Spinal cord (tissue), 10 donors: ENCODE data around the gene EIF4G3. TPM values are rescaled to one million over a fixed set of nuclear protein-coding genes. Genes with fewer than 3 reads are reported as not detected.
A peak's percentile ranks its signal among the peaks of the same experiment; 100 is the strongest.

Experiments
- DNase-seq, 6 donors: peaks; one replicate each; pipeline versions ENCODE4 v3.0.0 to v3.0.0-alpha.2; 2013 to 2015; ENCODE audit warnings: low spot score in 6 of 6, low read depth in 4 of 6
- H3K27ac ChIP-seq: one replicate; pipeline ENCODE4 v1.5.1; 2013; ENCODE audit warnings: low read depth, low read length, control low read depth
- H3K27me3 ChIP-seq: one replicate; pipeline ENCODE4 v1.6.1; 2013; ENCODE audit warnings: low read length; ENCODE audit not compliant: control insufficient read depth, insufficient read depth
- H3K36me3 ChIP-seq: one replicate; pipeline ENCODE4 v1.6.1; 2013; ENCODE audit warnings: low read length; ENCODE audit not compliant: control insufficient read depth, insufficient read depth
- H3K4me1 ChIP-seq: one replicate; pipeline ENCODE4 v1.6.1; 2013; ENCODE audit warnings: low read length; ENCODE audit not compliant: control insufficient read depth, insufficient read depth
- H3K4me3 ChIP-seq: one replicate; pipeline ENCODE4 v1.5.1; 2013; ENCODE audit warnings: low read depth, low read length, control low read depth
- H3K9me3 ChIP-seq: one replicate; pipeline ENCODE4 v1.6.1; 2013; ENCODE audit warnings: low read length; ENCODE audit not compliant: control insufficient read depth, insufficient read depth
- WGBS: methylation state at CpG from one replicate; pipeline ENCODE4 v1.1.5; 2013; ENCODE audit warnings: missing lambda C conversion rate; ENCODE audit not compliant: insufficient coverage; 5-methylcytosine and 5-hydroxymethylcytosine counted together
- polyA plus RNA-seq, 2 donors: library from polyadenylated mRNA; unstranded; fragments of 120-200 nt; gene quantifications; one replicate each; pipeline ENCODE4 v1.2.1, GENCODE V29; 2013; ENCODE audit not compliant: insufficient read length in 2 of 2
- total RNA-seq, 2 donors: library from RNA; depleted of rRNA in 1 of 2; stranded (reverse); fragments of 120-200 nt in 1 of 2; fragments of >200 nt in 1 of 2; gene quantifications; one replicate each; pipeline versions ENCODE4 v1.2.3 to v1.2.4, GENCODE V29; 2013 to 2014
- donor health status: healthy.

EIF4G3 gene
- total and polyA plus RNA-seq, 4 donors: 68.7 to 111 (median 91.9) TPM

GRCh38 chr1:20849100-20849499, 327.6 kb downstream of the EIF4G3 start:
- no peak overlapping the region for H3K27ac ChIP-seq
- no peaks in the 10 kb centered on the region for H3K4me1 ChIP-seq
- no peaks in the 10 kb centered on the region for H3K27me3 ChIP-seq
- H3K9me3 ChIP-seq: no peaks in the 10 kb centered on the region
- peaks cover 29% of the 10 kb centered on the region for H3K36me3 ChIP-seq
- no peak for DNase-seq
- WGBS: no CpG with 5 or more reads among the region's 2 CpGs
- H3K4me3 ChIP-seq: no peak overlapping the region

- Histone ChIP-seq H3K36me3 (peaks cover 31% of the 10 kb centered on the region), H3K27ac (no peak overlapping the region), H3K9me3 (no peaks in the 10 kb centered on the region), H3K27me3 (no peaks in the 10 kb centered on the region), H3K4me1 (no peaks in the 10 kb centered on the region), H3K4me3 (no peak overlapping the region)
- no peak for DNase-seq
- WGBS: no CpG with 5 or more reads among the region's 1 CpG
Measured at GRCh38 chr1:20848162-20848561, 328.5 kb downstream of the EIF4G3 start.

DNA sequence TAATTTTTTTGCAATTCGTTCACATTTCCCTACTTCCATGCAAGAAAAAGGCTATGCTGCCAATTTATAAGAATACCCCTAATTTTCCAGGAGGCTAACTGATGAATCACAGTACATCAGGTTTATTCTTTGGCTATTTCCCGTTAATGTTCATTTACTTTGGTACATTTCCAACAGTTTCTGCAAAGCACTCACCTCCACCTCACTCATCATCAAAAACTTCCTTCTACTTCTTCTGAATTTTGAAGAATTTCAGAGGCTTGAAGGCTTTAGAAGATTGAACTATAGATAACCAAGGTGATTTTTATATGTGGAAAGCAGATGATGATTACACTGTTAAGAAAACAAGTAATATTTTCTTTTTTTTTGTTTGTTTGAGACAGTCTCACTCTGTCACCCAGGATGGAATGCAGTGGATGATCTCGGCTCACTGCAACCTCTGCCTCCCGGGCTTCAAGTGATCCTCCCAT, 329.1 kb downstream of the EIF4G3 start:
- H3K36me3 ChIP-seq: peaks cover 36% of the 10 kb centered on the region

DNA sequence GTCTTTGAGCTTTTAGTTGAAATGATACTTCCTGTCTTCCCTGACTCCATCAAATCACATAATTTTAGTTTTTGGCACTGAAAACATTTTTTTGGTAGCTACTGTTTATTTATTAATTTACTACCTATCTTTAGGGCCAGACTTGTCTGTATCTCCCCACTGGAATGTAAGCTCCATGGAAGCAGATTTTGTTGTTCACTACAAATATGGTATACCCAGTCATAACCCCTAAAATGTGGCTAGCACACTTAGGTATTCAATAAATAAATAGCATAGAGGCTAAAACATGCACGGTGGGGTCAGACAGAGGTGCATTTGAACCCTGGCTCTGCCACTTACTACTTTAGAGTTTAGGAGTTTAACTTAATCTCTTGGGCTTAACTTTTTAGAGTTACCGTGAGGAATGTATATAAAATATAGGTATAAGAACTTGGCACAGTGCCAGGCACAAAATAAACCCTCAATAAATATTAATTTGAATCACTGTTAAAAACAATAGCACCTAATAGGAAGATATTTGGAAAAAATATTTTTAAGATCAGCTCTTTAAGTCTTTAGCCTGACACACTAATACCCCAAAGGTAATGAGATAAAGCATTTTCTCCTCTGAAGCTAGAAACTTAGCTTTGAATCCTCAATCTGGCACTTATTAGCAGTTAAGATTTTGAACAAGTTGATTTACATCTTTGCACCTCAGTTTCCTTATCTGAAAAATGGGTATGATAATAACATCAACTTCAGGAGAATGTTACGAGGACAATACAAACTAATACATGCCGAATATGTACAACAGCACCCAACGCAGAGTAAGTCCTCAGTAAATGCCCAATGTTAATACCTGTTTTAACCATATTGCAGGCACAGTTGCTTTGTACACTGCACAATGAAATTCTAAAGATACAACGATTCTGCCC, 330.0 kb downstream of the EIF4G3 start:
- Histone ChIP-seq H3K27me3 (no peaks in the 10 kb centered on the region), H3K4me3 (no peak overlapping the region), H3K36me3 (peaks cover 35% of the 10 kb centered on the region), H3K27ac (no peak overlapping the region), H3K9me3 (no peaks in the 10 kb centered on the region), H3K4me1 (no peaks in the 10 kb centered on the region)
- DNase-seq: no peak
- WGBS: 100% methylated on average over 2 of the region's 6 CpGs

More for the DNA sequence above, 329.1 kb downstream of the EIF4G3 start:
- Histone ChIP-seq H3K9me3 (no peaks in the 10 kb centered on the region), H3K27me3 (no peaks in the 10 kb centered on the region), H3K27ac (no peak overlapping the region), H3K4me3 (no peak overlapping the region), H3K4me1 (no peaks in the 10 kb centered on the region)
- no peak for DNase-seq
- 90% methylated on average over 1 of the region's 4 CpGs for WGBS

GRCh38 chr1:20840731-20841130, 336.0 kb downstream of the EIF4G3 start:
- no peak overlapping the region for H3K27ac ChIP-seq
- H3K4me3 ChIP-seq: no peak overlapping the region
- peaks cover 33% of the 10 kb centered on the region for H3K36me3 ChIP-seq
- no peaks in the 10 kb centered on the region for H3K9me3 ChIP-seq
- H3K4me1 ChIP-seq: no peaks in the 10 kb centered on the region
- no peak for DNase-seq
- H3K27me3 ChIP-seq: no peaks in the 10 kb centered on the region

- H3K36me3 ChIP-seq: peaks cover 23% of the 10 kb centered on the region
- H3K4me3 ChIP-seq: no peak overlapping the region
- no peak overlapping the region for H3K27ac ChIP-seq
- H3K9me3 ChIP-seq: no peaks in the 10 kb centered on the region
- no peak for DNase-seq
- WGBS: no CpG with 5 or more reads among the region's 4 CpGs
- no peaks in the 10 kb centered on the region for H3K4me1 ChIP-seq
- no peaks in the 10 kb centered on the region for H3K27me3 ChIP-seq
Measured at GRCh38 chr1:20837554-20838192, 339.0 kb downstream of the EIF4G3 start.

- Histone ChIP-seq H3K27ac (no peak overlapping the region), H3K9me3 (no peaks in the 10 kb centered on the region), H3K4me1 (no peaks in the 10 kb centered on the region), H3K36me3 (peaks cover 19% of the 10 kb centered on the region), H3K4me3 (no peak overlapping the region), H3K27me3 (no peaks in the 10 kb centered on the region)
- DNase-seq: no peak
- WGBS: 100% methylated on average over 2 of the region's 4 CpGs
Measured at GRCh38 chr1:20836230-20836629, 340.5 kb downstream of the EIF4G3 start.

DNA sequence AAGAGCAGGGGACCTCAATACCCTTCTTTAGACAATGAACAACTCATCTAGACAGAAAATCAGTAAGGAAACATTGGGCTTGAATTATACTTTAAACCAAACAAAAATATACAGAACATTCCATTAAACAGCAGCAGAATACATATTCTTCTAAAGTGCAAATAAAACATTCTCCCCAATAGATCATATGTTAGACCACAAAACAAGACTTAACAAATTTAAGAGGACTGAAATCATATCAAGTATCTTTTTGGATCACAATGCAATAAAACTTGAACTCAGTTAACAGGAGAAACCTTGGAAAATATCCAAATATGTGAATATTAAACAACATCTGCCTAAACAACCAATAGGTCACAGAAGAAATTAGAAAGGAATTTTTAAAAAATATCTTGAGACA, 341.9 kb downstream of the EIF4G3 start:
- Histone ChIP-seq H3K4me1 (no peaks in the 10 kb centered on the region), H3K4me3 (no peak overlapping the region), H3K27me3 (no peaks in the 10 kb centered on the region), H3K9me3 (no peaks in the 10 kb centered on the region), H3K36me3 (peaks cover 16% of the 10 kb centered on the region), H3K27ac (no peak overlapping the region)
- DNase-seq: no peak

- Histone ChIP-seq H3K27ac (no peak overlapping the region), H3K36me3 (peaks cover 10% of the 10 kb centered on the region), H3K4me1 (no peaks in the 10 kb centered on the region), H3K27me3 (no peaks in the 10 kb centered on the region), H3K9me3 (no peaks in the 10 kb centered on the region), H3K4me3 (no peak overlapping the region)
- no peak for DNase-seq
- no CpG with 5 or more reads among the region's 1 CpG for WGBS
Measured at GRCh38 chr1:20834192-20834591, 342.5 kb downstream of the EIF4G3 start.

DNA sequence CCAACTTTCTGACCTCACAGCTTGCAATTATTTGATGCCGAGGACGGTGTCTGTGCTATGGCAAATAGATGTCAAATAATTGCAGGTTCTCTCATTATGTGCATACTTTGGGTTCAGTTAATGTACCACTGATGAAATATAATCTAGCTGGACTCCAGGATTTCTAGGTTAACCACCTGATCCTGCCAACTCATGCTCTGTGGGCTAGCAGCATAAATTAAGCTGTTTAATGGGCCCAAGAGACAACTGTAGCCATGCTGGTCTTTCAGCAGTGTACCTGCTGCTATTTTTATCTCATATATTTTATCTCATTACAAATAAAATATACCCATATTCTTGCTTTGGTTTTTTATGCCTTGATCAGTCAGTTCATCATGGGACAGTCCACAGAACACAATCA, 346.3 kb downstream of the EIF4G3 start:
- WGBS: no CpG with 5 or more reads among the region's 2 CpGs
- H3K4me3 ChIP-seq: no peak overlapping the region
- no peaks in the 10 kb centered on the region for H3K27me3 ChIP-seq
- no peaks in the 10 kb centered on the region for H3K4me1 ChIP-seq
- H3K27ac ChIP-seq: no peak overlapping the region
- no peaks in the 10 kb centered on the region for H3K36me3 ChIP-seq
- H3K9me3 ChIP-seq: no peaks in the 10 kb centered on the region
- DNase-seq: peak in 1 of 6 donors; percentile 58
